CD4-positive, alpha-beta memory T cell (primary cell): ENCODE data around the gene RGS9. TPM values are rescaled to one million over a fixed set of nuclear protein-coding genes. Genes with fewer than 3 reads are reported as not detected.

ENCODE experiments used
- CTCF ChIA-PET: fragments of 350-600 bp; sonication (Branson Sonifier 250); formaldehyde crosslinking; loops from one replicate; lab custom pipeline; 2021; ENCODE audit warnings: inconsistent platforms; ENCODE audit not compliant: partially characterized antibody; lab: Charles Lee
- POLR2A ChIA-PET: fragments of 350-600 bp; sonication (Branson Sonifier 250); formaldehyde crosslinking; loops from one replicate; lab custom pipeline; 2021; ENCODE audit not compliant: partially characterized antibody; lab: Charles Lee
- DNase-seq, 5 donors: peaks; one replicate each; pipeline versions ENCODE4 v3.0.0 to v3.0.0-alpha.2; 2020 to 2022; ENCODE audit warnings: mixed read lengths in 1 of 5
- H3K27ac ChIP-seq: one replicate; pipeline ENCODE4 v1.7.0; 2013; ENCODE audit warnings: low read depth, low read length
- H3K27me3 ChIP-seq: 2 replicates; pipeline ENCODE4 v1.7.0; 2013; ENCODE audit warnings: mild to moderate bottlenecking, low read length, moderate library complexity; ENCODE audit not compliant: insufficient read depth
- H3K36me3 ChIP-seq: 2 replicates; pipeline ENCODE4 v1.7.0; 2013; ENCODE audit warnings: mild to moderate bottlenecking, low read length, moderate library complexity; ENCODE audit not compliant: insufficient read depth
- H3K4me1 ChIP-seq: 2 replicates; pipeline ENCODE4 v1.7.0; 2013; ENCODE audit warnings: mild to moderate bottlenecking, low read length, moderate library complexity; ENCODE audit not compliant: insufficient read depth
- H3K4me3 ChIP-seq, 2 donors: one replicate each; pipeline ENCODE4 v1.7.0; 2013; ENCODE audit warnings: low read length in 2 of 2, mild to moderate bottlenecking in 1 of 2
- H3K9me3 ChIP-seq, 2 donors: one replicate each; pipeline ENCODE4 v1.7.0; 2013; ENCODE audit warnings: low read length in 2 of 2, control low read depth in 1 of 2; ENCODE audit not compliant: control insufficient read depth in 1 of 2
- H3K27ac Mint-ChIP-seq, 7 donors: one replicate each; pipeline ENCODE4 v1.8.0; 2020 to 2021; ENCODE audit warnings: mixed read lengths in 7 of 7, mild to moderate bottlenecking in 6 of 7, inconsistent platforms in 3 of 7, moderate library complexity in 3 of 7
- H3K27me3 Mint-ChIP-seq, 2 donors: one replicate each; pipeline ENCODE4 v1.8.0; 2020 to 2021; ENCODE audit warnings: mixed read lengths in 2 of 2
- H3K36me3 Mint-ChIP-seq, 2 donors: one replicate each; pipeline ENCODE4 v1.8.0; 2020 to 2021; ENCODE audit warnings: mixed read lengths in 2 of 2, inconsistent platforms in 1 of 2, mild to moderate bottlenecking in 1 of 2
- H3K4me1 Mint-ChIP-seq, 4 donors: one replicate each; pipeline ENCODE4 v1.8.0; 2020 to 2021; ENCODE audit warnings: mixed read lengths in 4 of 4, mild to moderate bottlenecking in 1 of 4
- H3K4me3 Mint-ChIP-seq, 8 donors: one replicate each; pipeline ENCODE4 v1.8.0; 2020 to 2021; ENCODE audit warnings: mixed read lengths in 8 of 8, mild to moderate bottlenecking in 7 of 8, moderate library complexity in 6 of 8, inconsistent platforms in 3 of 8
- H3K9me3 Mint-ChIP-seq, 8 donors: one replicate each; pipeline ENCODE4 v1.8.0; 2020 to 2021; ENCODE audit warnings: mixed read lengths in 8 of 8, mild to moderate bottlenecking in 5 of 8, inconsistent platforms in 3 of 8, moderate library complexity in 1 of 8
- intact Hi-C: fragments of 100-400 bp; cut with micrococcal nuclease; formaldehyde crosslinking; loops from one replicate; pipeline ENCODE4 v1.15.1; 2023
- polyA plus RNA-seq, 2 donors: library from polyadenylated mRNA; unstranded; fragments of 300-500 nt; fragmentation: Illumina TruSeq; gene quantifications; one replicate each; pipeline ENCODE4 v1.2.3, GENCODE V29; 2021
- total RNA-seq, 2 experiments: library from RNA; stranded (reverse); gene quantifications; one replicate each; pipeline ENCODE4 v1.2.3, GENCODE V29; 2021

The RGS9 gene
- total and polyA plus RNA-seq, 4 experiments from 2014 or later, result 0.67 to 2.7 (median 1.2) TPM

DNA sequence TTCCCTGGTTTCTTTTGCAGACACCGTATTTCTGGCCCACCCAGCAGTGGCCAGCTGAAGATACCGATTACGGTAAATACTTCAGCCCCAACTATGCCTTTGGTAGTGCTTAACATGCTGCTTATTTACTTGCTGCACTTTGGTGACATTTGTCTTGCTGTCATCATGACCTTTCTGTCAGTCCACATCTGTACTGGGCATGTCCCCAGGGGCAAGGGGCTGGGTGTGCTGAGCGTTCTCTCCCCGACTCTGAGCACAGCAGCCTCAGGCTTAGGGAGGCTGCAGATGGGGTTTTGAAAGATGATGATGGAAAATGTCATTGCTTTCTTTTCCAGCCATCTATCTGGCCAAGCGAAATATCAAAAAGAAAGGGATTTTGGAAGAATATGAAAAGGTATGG, 23.3 kb downstream of the RGS9 start:
- CTCF ChIA-PET, result interaction anchor here (1.1 kb wide), 1 partner anchor 23 kb away, joined by 6 read pairs; the partner anchor contains the start of gene RGS9
- peaks cover 12% of the 10 kb centered on the region for H3K4me1 ChIP-seq
- H3K27me3 ChIP-seq, result no peaks in the 10 kb centered on the region
- H3K4me1 Mint-ChIP-seq, result peaks cover 14 to 23% (median 17%) of the 10 kb centered on the region in 4 donors
- H3K36me3 ChIP-seq, result no peaks in the 10 kb centered on the region
- no peaks in the 10 kb centered on the region for H3K36me3 Mint-ChIP-seq
- H3K27ac Mint-ChIP-seq, result peak overlapping the region in 1 of 7 donors; percentile 30
- H3K9me3 Mint-ChIP-seq, result no peaks in the 10 kb centered on the region
- no peak overlapping the region for H3K4me3 Mint-ChIP-seq
- no peak overlapping the region for H3K4me3 ChIP-seq
- intact Hi-C loops, result no loop called here
- no peak for DNase-seq
- POLR2A ChIA-PET, result interaction anchor here (0.8 kb wide), 1 partner anchor 12 kb away, joined by 3 read pairs; no protein-coding TSS in a partner anchor
- no peaks in the 10 kb centered on the region for H3K27me3 Mint-ChIP-seq
- H3K27ac ChIP-seq, result no peak overlapping the region
- H3K9me3 ChIP-seq, result no peaks in the 10 kb centered on the region

DNA sequence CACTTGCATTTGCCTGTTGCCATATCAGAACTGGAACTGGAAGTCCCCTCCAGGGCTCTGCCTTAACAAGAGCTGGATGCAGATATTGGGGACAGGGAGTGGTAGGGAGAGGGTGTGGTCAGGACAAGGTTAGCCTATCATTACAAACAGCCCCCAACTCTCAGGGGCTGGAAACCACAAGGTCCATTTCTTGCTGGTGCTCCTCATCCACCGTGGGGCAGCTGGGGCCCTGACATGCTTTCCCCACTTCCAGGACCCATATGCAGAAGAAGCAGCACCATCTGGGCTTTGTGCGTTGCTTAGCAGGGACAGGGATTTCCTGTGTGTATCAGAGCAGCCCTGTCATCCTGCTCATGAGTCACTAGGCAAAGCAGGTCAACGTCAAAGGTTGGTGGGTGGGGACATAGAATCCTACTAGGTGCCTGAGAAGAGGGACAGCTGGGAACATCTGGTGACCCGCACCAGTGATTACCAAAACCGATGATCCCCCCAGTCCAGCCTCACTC, 26.9 kb downstream of the RGS9 start:
- Histone ChIP-seq H3K4me1 (peaks cover 11% of the 10 kb centered on the region), H3K27ac (no peak overlapping the region), H3K9me3 (no peaks in the 10 kb centered on the region), H3K27me3 (no peaks in the 10 kb centered on the region), H3K36me3 (no peaks in the 10 kb centered on the region), H3K4me3 (no peak overlapping the region)
- DNase-seq, result peak in 4 of 5 donors; percentile 29 to 71 (median 40)
- ChIA-PET POLR2A (interaction anchor here (0.9 to 2.4 kb wide), 3 partner anchors 9 to 16 kb away, joined by 3 to 16 read pairs (median 3); no protein-coding TSS in a partner anchor), CTCF (interaction anchor here (1.1 to 1.4 kb wide), 2 partner anchors 14 to 25 kb away, joined by 3 to 4 read pairs; no protein-coding TSS in a partner anchor)
- H3K27ac Mint-ChIP-seq, result peak overlapping the region in 6 of 7 donors; percentile 65 to 88 (median 80)
- intact Hi-C loops, result no loop called here
- no peaks in the 10 kb centered on the region for H3K36me3 Mint-ChIP-seq
- peaks cover 9 to 22% (median 15%) of the 10 kb centered on the region in 4 donors for H3K4me1 Mint-ChIP-seq
- H3K4me3 Mint-ChIP-seq, result no peak overlapping the region
- H3K27me3 Mint-ChIP-seq, result no peaks in the 10 kb centered on the region
- H3K9me3 Mint-ChIP-seq, result no peaks in the 10 kb centered on the region

DNA sequence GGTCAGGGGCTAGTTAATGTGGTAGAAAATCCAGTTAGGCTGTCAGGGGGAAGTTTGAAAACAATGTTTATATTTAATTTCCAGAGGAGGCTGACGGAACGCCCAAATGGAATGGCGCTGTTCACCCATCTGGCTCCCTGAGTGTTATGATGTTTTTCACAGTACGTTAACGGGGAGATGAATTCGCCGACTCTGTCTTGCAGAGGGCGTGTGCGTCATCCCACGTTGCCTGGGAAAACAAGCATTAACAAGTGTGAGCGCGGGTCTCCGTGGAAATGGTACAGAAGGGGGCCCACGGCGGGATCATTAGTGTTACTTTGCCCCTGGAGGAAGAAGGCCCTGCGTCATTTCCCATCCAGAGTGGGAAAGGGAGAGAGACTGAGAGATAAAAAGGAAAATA, 29.6 kb downstream of the RGS9 start:
- peaks cover 13 to 33% (median 20%) of the 10 kb centered on the region in 4 donors for H3K4me1 Mint-ChIP-seq
- H3K27me3 Mint-ChIP-seq, result peaks cover 0 to 1% of the 10 kb centered on the region in 2 donors
- no peaks in the 10 kb centered on the region for H3K27me3 ChIP-seq
- intact Hi-C loops, result no loop called here
- no peak overlapping the region for H3K4me3 ChIP-seq
- peaks cover 0 to 2% (median 0%) of the 10 kb centered on the region in 8 donors for H3K9me3 Mint-ChIP-seq
- no peak for DNase-seq
- no peaks in the 10 kb centered on the region for H3K36me3 ChIP-seq
- no peak overlapping the region for H3K4me3 Mint-ChIP-seq
- ChIA-PET CTCF (no interaction called here), POLR2A (no interaction called here)
- H3K27ac Mint-ChIP-seq, result no peak overlapping the region
- H3K9me3 ChIP-seq, result no peaks in the 10 kb centered on the region
- peaks cover 17% of the 10 kb centered on the region for H3K4me1 ChIP-seq
- H3K36me3 Mint-ChIP-seq, result no peaks in the 10 kb centered on the region
- H3K27ac ChIP-seq, result no peak overlapping the region

DNA sequence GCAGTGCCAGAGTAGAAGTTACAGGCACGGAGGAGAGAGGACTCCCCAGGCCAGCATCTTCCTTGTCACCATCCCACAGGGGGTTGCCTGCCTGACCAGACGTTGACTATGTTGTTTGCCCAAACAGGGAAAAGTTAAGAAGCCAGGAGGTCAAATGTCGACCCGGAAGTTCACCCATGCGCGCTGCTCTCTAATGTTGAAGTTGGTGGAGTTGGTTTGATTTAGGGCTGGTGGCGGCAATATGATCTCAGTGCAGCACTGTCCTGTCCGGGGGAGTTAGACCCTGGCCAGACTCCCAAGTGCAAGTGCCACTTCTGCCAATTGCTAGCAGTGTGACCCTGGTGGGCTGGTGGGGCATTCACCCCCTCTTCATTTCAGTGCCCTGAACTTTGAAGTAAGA, 30.4 kb downstream of the RGS9 start:
- Mint-ChIP-seq H3K27ac (no peak overlapping the region), H3K36me3 (no peaks in the 10 kb centered on the region), H3K4me1 (peaks cover 18 to 37% (median 25%) of the 10 kb centered on the region in 4 donors), H3K9me3 (peaks cover 0 to 2% (median 0%) of the 10 kb centered on the region in 8 donors), H3K4me3 (no peak overlapping the region), H3K27me3 (peaks cover 0 to 1% of the 10 kb centered on the region in 2 donors)
- peaks cover 25% of the 10 kb centered on the region for H3K4me1 ChIP-seq
- no peak overlapping the region for H3K4me3 ChIP-seq
- intact Hi-C loops, result no loop called here
- H3K27ac ChIP-seq, result no peak overlapping the region
- no peak for DNase-seq
- no peaks in the 10 kb centered on the region for H3K9me3 ChIP-seq
- no peaks in the 10 kb centered on the region for H3K36me3 ChIP-seq
- ChIA-PET CTCF (no interaction called here), POLR2A (no interaction called here)
- H3K27me3 ChIP-seq, result no peaks in the 10 kb centered on the region

DNA sequence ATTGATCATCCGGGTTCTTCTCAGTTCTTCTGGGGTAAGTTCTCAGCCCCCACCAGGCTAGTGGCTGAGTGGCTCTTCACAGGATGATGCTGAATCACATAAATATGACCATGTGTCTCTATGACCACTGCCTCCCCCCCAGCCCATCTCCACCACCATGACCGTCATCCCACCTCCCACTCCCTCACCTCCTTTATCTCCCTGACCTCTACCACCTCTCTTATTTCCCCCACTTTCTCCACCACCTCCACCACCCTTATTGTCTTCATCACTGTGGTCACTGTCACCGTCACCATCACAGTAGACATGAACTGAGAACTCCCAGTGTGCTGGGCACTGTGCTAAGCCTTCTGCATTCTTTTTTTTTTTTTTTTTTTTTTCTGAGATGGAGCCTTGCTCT, 32.5 kb downstream of the RGS9 start:
- no peaks in the 10 kb centered on the region for H3K36me3 Mint-ChIP-seq

DNA sequence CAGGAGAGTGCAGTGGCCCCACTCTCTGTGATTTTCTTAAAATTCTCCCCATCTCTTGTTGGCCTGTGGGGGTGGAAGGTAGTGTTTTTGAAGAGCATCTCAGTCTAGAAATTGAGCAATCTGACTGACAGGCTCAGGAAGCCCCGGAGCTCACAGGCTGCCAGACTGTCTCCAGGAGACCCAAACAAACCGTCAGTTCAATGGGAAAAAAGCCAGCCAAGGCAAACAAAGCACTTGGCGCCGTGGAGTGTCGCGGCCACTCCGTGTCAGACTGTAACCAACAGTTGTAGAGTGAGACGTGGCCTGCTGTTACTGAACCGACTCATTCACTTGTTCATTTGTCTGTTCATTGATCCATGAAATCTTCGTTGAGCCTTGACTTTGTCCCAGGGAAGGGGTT, 33.7 kb downstream of the RGS9 start:
- Histone ChIP-seq H3K4me1 (peaks cover 44% of the 10 kb centered on the region), H3K27me3 (no peaks in the 10 kb centered on the region), H3K9me3 (no peaks in the 10 kb centered on the region), H3K4me3 (no peak overlapping the region), H3K36me3 (no peaks in the 10 kb centered on the region), H3K27ac (no peak overlapping the region)
- intact Hi-C loops, result no loop called here
- POLR2A ChIA-PET, result no interaction called here
- Mint-ChIP-seq H3K4me3 (no peak overlapping the region), H3K9me3 (peaks cover 0 to 2% (median 0%) of the 10 kb centered on the region in 8 donors), H3K36me3 (no peaks in the 10 kb centered on the region), H3K4me1 (peaks cover 10 to 15% (median 11%) of the 10 kb centered on the region in 4 donors), H3K27ac (peak overlapping the region in 1 of 7 donors; percentile 44), H3K27me3 (peaks cover 0 to 1% of the 10 kb centered on the region in 2 donors)
- CTCF ChIA-PET, result interaction anchor here (1.3 kb wide), 1 partner anchor 71 kb away, joined by 3 read pairs; no protein-coding TSS in a partner anchor
- DNase-seq, result no peak

More for the DNA sequence above, 32.5 kb downstream of the RGS9 start:
- CTCF ChIA-PET, result interaction anchor here (1.3 to 1.6 kb wide), 2 partner anchors 33 to 70 kb away, joined by 3 to 10 read pairs; partner anchors contain the start of gene RGS9
- Histone ChIP-seq H3K27ac (no peak overlapping the region), H3K27me3 (no peaks in the 10 kb centered on the region), H3K4me3 (no peak overlapping the region), H3K36me3 (no peaks in the 10 kb centered on the region), H3K4me1 (peaks cover 35% of the 10 kb centered on the region), H3K9me3 (no peaks in the 10 kb centered on the region)
- Mint-ChIP-seq H3K27me3 (peaks cover 0 to 1% of the 10 kb centered on the region in 2 donors), H3K27ac (peak overlapping the region in 1 of 7 donors; percentile 4), H3K4me1 (peaks cover 10 to 23% (median 13%) of the 10 kb centered on the region in 4 donors), H3K9me3 (peaks cover 0 to 2% (median 0%) of the 10 kb centered on the region in 8 donors), H3K4me3 (no peak overlapping the region)
- POLR2A ChIA-PET, result no interaction called here
- intact Hi-C loops, result no loop called here
- no peak for DNase-seq

DNA sequence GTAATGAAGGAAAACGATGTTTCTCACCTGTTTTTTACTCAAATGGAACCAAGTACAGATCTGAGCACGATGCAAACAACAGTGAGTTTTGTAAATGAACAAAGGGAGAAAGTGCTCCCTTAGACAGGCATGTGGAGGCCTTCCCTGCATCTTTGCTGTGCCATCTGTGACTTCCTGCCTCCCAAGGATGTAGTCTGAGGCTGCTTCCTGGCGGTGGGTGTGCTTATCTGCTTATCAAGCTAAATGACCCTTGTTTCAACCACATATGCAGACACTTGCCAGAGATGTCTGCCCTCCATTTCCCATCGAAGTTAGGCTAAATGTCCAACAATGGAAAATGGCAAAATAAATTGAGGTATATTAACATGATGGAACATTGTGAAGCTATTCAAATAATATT, 34.6 kb downstream of the RGS9 start:
- H3K4me3 Mint-ChIP-seq, result peak overlapping the region in 2 of 8 donors; percentile 29 to 33
- H3K4me3 ChIP-seq, result no peak overlapping the region
- H3K27me3 Mint-ChIP-seq, result peaks cover 0 to 1% of the 10 kb centered on the region in 2 donors
- H3K27me3 ChIP-seq, result no peaks in the 10 kb centered on the region
- H3K27ac ChIP-seq, result no peak overlapping the region
- peaks cover 0 to 2% (median 0%) of the 10 kb centered on the region in 8 donors for H3K9me3 Mint-ChIP-seq
- H3K27ac Mint-ChIP-seq, result peak overlapping the region in 5 of 7 donors; percentile 12 to 74 (median 43)
- ChIA-PET CTCF (interaction anchor here (0.6 to 1.9 kb wide), 3 partner anchors 10 to 334 kb away, joined by 3 to 4 read pairs (median 3); no protein-coding TSS in a partner anchor), POLR2A (interaction anchor here (1.1 to 2.7 kb wide), 3 partner anchors 10 to 48 kb away, joined by 3 to 15 read pairs (median 15); no protein-coding TSS in a partner anchor)
- peaks cover 12 to 18% (median 16%) of the 10 kb centered on the region in 4 donors for H3K4me1 Mint-ChIP-seq
- H3K36me3 Mint-ChIP-seq, result no peaks in the 10 kb centered on the region
- H3K4me1 ChIP-seq, result peaks cover 44% of the 10 kb centered on the region
- H3K9me3 ChIP-seq, result no peaks in the 10 kb centered on the region
- H3K36me3 ChIP-seq, result no peaks in the 10 kb centered on the region
- intact Hi-C loops, result no loop called here
- no peak for DNase-seq
